Measurements from ENCODE around the gene ZNF628. TPM values are rescaled to one million over a fixed set of nuclear protein-coding genes. Genes with fewer than 3 reads are reported as not detected.

Gene ZNF628
- total RNA-seq, 1 donor from 2014 or later, result 16.8 TPM

DNA sequence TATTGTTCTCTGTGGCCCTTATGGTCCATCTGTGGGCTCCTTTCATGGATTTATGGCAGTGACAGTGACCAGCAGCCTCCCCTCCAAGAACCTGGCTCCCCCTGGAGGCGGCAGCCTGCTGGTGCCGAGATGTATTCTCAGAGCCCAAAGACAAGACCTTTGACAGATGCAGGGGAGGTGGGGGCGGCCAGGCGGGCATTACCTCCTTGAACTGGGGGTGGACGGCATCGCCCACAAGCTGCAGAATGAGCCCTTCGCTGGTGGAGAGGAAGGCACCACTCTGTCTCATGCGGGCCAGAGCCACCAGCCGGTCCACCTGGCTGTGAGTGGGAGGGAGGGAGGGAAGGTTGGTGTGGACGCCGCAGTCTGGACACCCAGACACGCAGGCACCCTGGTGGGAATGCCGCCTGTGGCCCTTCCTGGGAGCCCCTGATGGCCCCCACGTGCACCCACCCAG is 21.6 kb upstream of the ZNF628 start:
- H3K9me3 Mint-ChIP-seq (ENCODE audit: low read depth), result no peaks in the 10 kb centered on the region
- no peak overlapping the region for H3K27ac Mint-ChIP-seq
- TF ChIP-seq, protein P1, sequence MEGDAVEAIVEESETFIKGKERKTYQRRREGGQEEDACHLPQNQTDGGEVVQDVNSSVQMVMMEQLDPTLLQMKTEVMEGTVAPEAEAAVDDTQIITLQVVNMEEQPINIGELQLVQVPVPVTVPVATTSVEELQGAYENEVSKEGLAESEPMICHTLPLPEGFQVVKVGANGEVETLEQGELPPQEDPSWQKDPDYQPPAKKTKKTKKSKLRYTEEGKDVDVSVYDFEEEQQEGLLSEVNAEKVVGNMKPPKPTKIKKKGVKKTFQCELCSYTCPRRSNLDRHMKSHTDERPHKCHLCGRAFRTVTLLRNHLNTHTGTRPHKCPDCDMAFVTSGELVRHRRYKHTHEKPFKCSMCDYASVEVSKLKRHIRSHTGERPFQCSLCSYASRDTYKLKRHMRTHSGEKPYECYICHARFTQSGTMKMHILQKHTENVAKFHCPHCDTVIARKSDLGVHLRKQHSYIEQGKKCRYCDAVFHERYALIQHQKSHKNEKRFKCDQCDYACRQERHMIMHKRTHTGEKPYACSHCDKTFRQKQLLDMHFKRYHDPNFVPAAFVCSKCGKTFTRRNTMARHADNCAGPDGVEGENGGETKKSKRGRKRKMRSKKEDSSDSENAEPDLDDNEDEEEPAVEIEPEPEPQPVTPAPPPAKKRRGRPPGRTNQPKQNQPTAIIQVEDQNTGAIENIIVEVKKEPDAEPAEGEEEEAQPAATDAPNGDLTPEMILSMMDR (IDR thresholded peaks at IDR 0.05; ENCODE audit: unreplicated experiment), result peak; percentile 63
- no peak for DNase-seq (ENCODE audit: low spot score, unreplicated experiment)
- peaks cover 11% of the 10 kb centered on the region for H3K4me1 Mint-ChIP-seq (ENCODE audit: low read depth)
- no peak overlapping the region for H3K4me3 Mint-ChIP-seq (ENCODE audit: low read depth)
- peaks cover 7% of the 10 kb centered on the region for H3K36me3 Mint-ChIP-seq (ENCODE audit: insufficient read depth)
- peaks cover 27% of the 10 kb centered on the region for H3K27me3 Mint-ChIP-seq

DNA sequence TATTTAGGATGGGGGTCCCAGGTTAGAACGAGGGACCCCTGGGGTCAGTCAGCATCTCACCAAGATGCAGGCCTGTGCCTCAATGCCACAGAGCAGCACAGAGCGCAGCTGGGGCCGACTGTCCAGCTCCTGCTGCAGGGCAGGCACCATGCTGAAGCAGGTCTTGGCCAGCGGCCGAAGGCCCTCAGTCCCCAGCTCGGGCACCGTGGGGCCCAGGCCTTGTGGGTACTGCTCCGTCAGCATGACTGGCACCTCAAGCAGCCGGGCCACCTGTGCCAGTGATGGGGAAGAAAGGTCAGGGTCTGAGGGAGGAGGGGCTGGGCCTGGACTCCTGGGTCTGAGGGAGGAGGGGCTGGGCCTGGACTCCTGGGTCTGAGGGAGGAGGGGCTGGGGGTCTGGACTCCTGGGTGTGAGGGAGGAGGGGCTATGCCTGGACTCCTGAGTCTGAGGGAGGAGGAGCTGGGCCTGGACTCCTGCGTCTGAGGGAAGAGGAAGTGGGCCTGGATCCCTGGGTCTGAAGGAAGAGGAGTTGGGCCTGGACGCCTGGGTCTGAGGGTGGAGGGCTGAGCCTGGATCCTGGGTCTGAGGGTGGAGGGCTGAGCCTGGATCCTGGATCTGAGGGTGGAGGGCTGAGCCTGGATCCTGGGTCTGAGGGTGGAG is 20.7 kb upstream of the ZNF628 start:
- Mint-ChIP-seq H3K4me3 (ENCODE audit: low read depth) (no peak overlapping the region), H3K27me3 (peaks cover 23% of the 10 kb centered on the region)

DNA sequence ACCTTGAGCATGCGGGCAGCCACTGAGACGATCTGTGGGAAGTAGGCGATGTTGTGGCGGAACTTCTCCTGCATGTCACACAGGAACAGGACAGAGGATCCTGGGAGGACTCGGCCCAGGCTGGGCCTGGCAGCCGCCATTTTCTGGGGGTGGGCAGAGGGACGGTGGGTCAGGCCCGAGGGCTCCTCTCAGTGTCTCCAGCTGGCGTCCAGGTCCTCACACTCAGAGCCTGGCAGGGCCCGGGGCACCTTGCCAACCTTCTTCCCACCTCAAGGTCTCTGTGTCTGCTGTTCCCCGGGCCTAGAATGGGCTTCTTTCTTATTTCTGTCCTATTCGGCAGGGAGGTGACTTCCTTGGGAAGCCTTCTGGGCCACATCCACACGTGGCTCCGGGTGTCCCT is 20.1 kb upstream of the ZNF628 start:
- no peak overlapping the region for H3K4me3 Mint-ChIP-seq (ENCODE audit: low read depth)
- H3K27me3 Mint-ChIP-seq, result peaks cover 20% of the 10 kb centered on the region
- TF ChIP-seq, protein P1 (IDR thresholded peaks at IDR 0.05; ENCODE audit: unreplicated experiment), result no peak
- H3K9me3 Mint-ChIP-seq (ENCODE audit: low read depth), result no peaks in the 10 kb centered on the region
- DNase-seq (ENCODE audit: low spot score, unreplicated experiment), result no peak
- peaks cover 7% of the 10 kb centered on the region for H3K36me3 Mint-ChIP-seq (ENCODE audit: insufficient read depth)
- H3K4me1 Mint-ChIP-seq (ENCODE audit: low read depth), result peaks cover 22% of the 10 kb centered on the region
- H3K27ac Mint-ChIP-seq, result no peak overlapping the region

More for the DNA sequence above, 20.7 kb upstream of the ZNF628 start:
- DNase-seq (ENCODE audit: low spot score, unreplicated experiment), result no peak
- peaks cover 20% of the 10 kb centered on the region for H3K4me1 Mint-ChIP-seq (ENCODE audit: low read depth)
- H3K36me3 Mint-ChIP-seq (ENCODE audit: insufficient read depth), result peaks cover 7% of the 10 kb centered on the region
- TF ChIP-seq, protein P1 (IDR thresholded peaks at IDR 0.05; ENCODE audit: unreplicated experiment), result no peak
- no peaks in the 10 kb centered on the region for H3K9me3 Mint-ChIP-seq (ENCODE audit: low read depth)
- H3K27ac Mint-ChIP-seq, result no peak overlapping the region

DNA sequence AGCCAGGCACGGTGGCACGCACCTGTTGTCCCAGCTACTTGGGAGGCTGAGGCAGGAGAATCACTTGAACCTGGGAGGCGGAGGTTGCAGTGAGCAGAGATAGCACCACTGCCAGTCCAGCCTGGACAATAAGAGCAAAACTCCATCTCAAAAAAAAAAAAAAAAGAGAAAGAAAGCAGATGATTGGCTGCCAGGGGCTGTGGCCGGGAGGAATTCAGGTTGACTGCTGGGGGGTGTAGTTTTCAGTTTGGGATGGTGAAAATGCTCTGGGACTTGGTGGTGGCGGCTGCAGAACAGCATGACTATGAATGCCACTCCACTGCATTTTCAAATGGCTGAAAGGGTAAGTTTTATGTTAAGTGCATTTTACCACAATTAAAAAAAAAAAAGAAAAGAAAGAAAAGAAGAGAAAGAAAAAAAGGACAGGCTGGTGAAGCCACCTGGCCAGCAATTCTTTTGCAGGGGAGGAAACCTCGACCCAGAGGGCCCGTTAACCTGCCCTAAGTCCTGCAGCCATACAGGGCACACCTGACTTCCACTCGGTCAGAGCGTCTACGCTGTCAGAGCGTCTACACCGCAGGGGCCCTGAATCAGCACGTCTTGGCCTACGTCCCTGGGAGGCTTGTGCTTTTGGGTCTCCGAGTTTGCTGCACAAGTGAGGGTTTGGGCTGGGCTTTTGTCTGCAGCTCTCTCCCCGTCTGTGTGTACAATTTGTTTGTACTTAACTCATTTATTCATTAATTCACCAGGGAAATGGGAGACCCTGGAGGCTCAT is 18.5 kb upstream of the ZNF628 start:
- no peak overlapping the region for H3K4me3 Mint-ChIP-seq (ENCODE audit: low read depth)

DNA sequence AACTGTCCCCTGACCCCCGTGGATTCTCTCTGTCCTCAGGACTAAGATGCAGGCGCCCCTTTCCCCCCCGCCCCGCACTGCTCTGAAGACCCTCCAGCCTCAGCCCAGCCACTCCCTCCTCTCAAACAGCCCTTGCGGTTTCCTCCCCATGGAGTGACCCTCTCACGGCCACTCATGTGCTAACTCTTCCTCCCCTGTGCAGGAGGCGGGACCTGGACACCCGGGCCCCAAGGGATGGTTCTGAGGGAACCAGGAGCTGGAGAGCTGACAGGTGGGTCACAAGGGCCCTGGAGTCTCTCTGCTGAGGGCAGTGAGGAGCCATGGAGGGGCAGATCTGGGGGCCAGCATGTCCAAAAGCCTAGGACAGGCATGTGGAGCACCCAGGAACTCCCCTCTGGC is 16.9 kb upstream of the ZNF628 start:
- Mint-ChIP-seq H3K9me3 (ENCODE audit: low read depth) (no peaks in the 10 kb centered on the region), H3K4me1 (ENCODE audit: low read depth) (peaks cover 18% of the 10 kb centered on the region), H3K36me3 (ENCODE audit: insufficient read depth) (peaks cover 3% of the 10 kb centered on the region), H3K27me3 (peaks cover 6% of the 10 kb centered on the region), H3K4me3 (ENCODE audit: low read depth) (peak overlapping the region; percentile 77), H3K27ac (no peak overlapping the region)
- no peak for DNase-seq (ENCODE audit: low spot score, unreplicated experiment)
- TF ChIP-seq, protein P1 (IDR thresholded peaks at IDR 0.05; ENCODE audit: unreplicated experiment), result no peak

More for the DNA sequence above, 18.5 kb upstream of the ZNF628 start:
- Mint-ChIP-seq H3K27ac (no peak overlapping the region), H3K36me3 (ENCODE audit: insufficient read depth) (peaks cover 7% of the 10 kb centered on the region), H3K27me3 (peaks cover 13% of the 10 kb centered on the region), H3K9me3 (ENCODE audit: low read depth) (no peaks in the 10 kb centered on the region), H3K4me1 (ENCODE audit: low read depth) (peaks cover 24% of the 10 kb centered on the region)
- DNase-seq (ENCODE audit: low spot score, unreplicated experiment), result no peak
- TF ChIP-seq, protein P1 (IDR thresholded peaks at IDR 0.05; ENCODE audit: unreplicated experiment), result no peak

Measured in progenitor cell of endocrine pancreas (in vitro differentiated cells).